Stimulated activated CD8-positive, alpha-beta memory T cell treated with anti-CD3 and anti-CD28 coated beads, Interleukin-12 subunit alpha, Interleukin-12 subunit beta, amount 100 ng/mL, for 4 hours (primary cell): ENCODE measurements around the gene TBC1D2.

Source experiments
- DNase-seq: peaks from one replicate; pipeline ENCODE4 v3.0.0-alpha.2; 2020; ENCODE audit warnings: low read depth

TBC1D2 gene

GRCh38 chr9:98162613-98163012 is 92.8 kb downstream of the TBC1D2 start:
- no peak for DNase-seq

GRCh38 chr9:98161851-98162250 is 93.6 kb downstream of the TBC1D2 start:
- DNase-seq, result no peak

GRCh38 chr9:98159790-98160189 is 95.7 kb downstream of the TBC1D2 start:
- DNase-seq, result no peak

GRCh38 chr9:98159301-98159700 is 96.1 kb downstream of the TBC1D2 start:
- DNase-seq, result no peak

- no peak for DNase-seq
Observed at GRCh38 chr9:98158071-98158831, 97.2 kb downstream of the TBC1D2 start.

- no peak for DNase-seq
Observed at GRCh38 chr9:98157372-98157771, 98.1 kb downstream of the TBC1D2 start.

- DNase-seq, result no peak
Observed at GRCh38 chr9:98154678-98155077, 100.8 kb downstream of the TBC1D2 start.

GRCh38 chr9:98152526-98152925 is 102.9 kb downstream of the TBC1D2 start:
- DNase-seq, result no peak

GRCh38 chr9:98150721-98151120 is 104.7 kb downstream of the TBC1D2 start:
- no peak for DNase-seq

- DNase-seq, result no peak
Observed at GRCh38 chr9:98150164-98150563, 105.3 kb downstream of the TBC1D2 start.

GRCh38 chr9:98149422-98149821 is 106.0 kb downstream of the TBC1D2 start:
- no peak for DNase-seq
